ENCODE results near the gene IL1RL2.
A peak's percentile ranks its signal among the peaks of the same experiment; 100 is the strongest.

DNA sequence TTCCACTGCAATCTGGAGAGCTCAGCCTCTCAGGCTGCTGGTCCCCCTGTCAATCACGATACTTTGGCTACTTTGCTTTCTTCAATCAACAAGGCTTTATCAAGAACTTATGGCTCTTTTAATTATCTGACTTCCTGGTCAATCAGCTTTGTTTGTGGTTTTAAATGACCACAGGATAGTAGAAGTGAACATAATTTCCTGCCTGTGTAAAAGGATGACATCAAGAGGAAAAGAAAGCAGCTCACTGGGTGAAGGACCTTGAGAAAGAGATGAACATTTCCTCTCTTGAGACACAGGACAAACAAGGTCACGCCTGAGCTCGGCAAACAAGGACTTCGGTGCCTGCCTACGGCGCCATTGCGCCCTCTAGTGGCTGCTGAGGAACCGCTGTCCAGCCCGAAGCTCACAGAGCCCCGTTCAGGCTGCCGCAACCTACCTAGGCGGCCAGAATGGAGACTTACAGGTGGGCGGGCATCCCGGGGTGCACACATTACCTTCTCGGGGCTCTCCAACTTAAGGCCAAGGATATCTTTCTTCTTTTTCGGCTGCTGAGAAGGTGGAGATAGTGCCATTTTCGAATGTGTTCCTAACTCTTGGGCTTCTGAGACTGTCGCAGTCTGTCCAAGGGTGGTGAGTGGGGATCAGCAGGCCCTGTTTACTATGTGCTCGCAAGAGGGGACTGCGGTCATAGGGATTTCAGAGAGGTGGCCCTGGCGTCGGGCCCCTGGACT, 54.0 kb downstream of the IL1RL2 start:
- TF ChIP-seq, protein P1, sequence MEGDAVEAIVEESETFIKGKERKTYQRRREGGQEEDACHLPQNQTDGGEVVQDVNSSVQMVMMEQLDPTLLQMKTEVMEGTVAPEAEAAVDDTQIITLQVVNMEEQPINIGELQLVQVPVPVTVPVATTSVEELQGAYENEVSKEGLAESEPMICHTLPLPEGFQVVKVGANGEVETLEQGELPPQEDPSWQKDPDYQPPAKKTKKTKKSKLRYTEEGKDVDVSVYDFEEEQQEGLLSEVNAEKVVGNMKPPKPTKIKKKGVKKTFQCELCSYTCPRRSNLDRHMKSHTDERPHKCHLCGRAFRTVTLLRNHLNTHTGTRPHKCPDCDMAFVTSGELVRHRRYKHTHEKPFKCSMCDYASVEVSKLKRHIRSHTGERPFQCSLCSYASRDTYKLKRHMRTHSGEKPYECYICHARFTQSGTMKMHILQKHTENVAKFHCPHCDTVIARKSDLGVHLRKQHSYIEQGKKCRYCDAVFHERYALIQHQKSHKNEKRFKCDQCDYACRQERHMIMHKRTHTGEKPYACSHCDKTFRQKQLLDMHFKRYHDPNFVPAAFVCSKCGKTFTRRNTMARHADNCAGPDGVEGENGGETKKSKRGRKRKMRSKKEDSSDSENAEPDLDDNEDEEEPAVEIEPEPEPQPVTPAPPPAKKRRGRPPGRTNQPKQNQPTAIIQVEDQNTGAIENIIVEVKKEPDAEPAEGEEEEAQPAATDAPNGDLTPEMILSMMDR (IDR thresholded peaks at IDR 0.05), result peak; percentile 98
- TF ChIP-seq TCF7L2 (IDR thresholded peaks at IDR 0.05; ENCODE audit: low read depth, low read length), result no peak
- no peak for TF ChIP-seq POLR2AphosphoS5 (IDR thresholded peaks at IDR 0.05; ENCODE audit: low read depth, low read length)
- TF ChIP-seq, protein P2, sequence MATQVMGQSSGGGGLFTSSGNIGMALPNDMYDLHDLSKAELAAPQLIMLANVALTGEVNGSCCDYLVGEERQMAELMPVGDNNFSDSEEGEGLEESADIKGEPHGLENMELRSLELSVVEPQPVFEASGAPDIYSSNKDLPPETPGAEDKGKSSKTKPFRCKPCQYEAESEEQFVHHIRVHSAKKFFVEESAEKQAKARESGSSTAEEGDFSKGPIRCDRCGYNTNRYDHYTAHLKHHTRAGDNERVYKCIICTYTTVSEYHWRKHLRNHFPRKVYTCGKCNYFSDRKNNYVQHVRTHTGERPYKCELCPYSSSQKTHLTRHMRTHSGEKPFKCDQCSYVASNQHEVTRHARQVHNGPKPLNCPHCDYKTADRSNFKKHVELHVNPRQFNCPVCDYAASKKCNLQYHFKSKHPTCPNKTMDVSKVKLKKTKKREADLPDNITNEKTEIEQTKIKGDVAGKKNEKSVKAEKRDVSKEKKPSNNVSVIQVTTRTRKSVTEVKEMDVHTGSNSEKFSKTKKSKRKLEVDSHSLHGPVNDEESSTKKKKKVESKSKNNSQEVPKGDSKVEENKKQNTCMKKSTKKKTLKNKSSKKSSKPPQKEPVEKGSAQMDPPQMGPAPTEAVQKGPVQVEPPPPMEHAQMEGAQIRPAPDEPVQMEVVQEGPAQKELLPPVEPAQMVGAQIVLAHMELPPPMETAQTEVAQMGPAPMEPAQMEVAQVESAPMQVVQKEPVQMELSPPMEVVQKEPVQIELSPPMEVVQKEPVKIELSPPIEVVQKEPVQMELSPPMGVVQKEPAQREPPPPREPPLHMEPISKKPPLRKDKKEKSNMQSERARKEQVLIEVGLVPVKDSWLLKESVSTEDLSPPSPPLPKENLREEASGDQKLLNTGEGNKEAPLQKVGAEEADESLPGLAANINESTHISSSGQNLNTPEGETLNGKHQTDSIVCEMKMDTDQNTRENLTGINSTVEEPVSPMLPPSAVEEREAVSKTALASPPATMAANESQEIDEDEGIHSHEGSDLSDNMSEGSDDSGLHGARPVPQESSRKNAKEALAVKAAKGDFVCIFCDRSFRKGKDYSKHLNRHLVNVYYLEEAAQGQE (IDR thresholded peaks at IDR 0.05; ENCODE audit: insufficient read depth in 1 of 2, low read depth in 2 of 2, low read length in 1 of 2), result peak; percentile 54 to 85; a peak in 3 of 4 replicates
- no peak for TF ChIP-seq SIN3A (IDR thresholded peaks at IDR 0.05; ENCODE audit: borderline replicate concordance, insufficient read depth, low read depth, low read length)
